HCT116 (cell line): Measurements from ENCODE around the gene ZNF76. TPM values are rescaled to one million over a fixed set of nuclear protein-coding genes. Genes with fewer than 3 reads are reported as not detected.

Source experiments
- ATAC-seq: fragments of 200-7000 bp; cut with Tn5 transposase; 2 replicates; pipeline ENCODE4 v1.9.1; 2020; ENCODE audit warnings: mild to moderate bottlenecking, moderate library complexity
- BruUV-seq: library from RNA; stranded (reverse); fragments of 400-500 nt; replicated peaks from 2 replicates; lab custom pipeline; 2021; lab: Mats Ljungman, UMichigan
- CTCF ChIA-PET: fragments of 300-600 bp; sonication (Branson Sonifier 250); formaldehyde crosslinking; loops from one replicate; lab custom pipeline; 2021; ENCODE audit warnings: antibody characterized with exemption; lab: Charles Lee
- POLR2A ChIA-PET: fragments of 300-600, 350-600 bp; sonication (Branson Sonifier 250); formaldehyde crosslinking; loops from one replicate; lab custom pipeline; 2021; ENCODE audit warnings: antibody characterized with exemption; lab: Charles Lee
- RAD21 ChIA-PET, 2 experiments: fragments of 300-600 bp; sonication (Branson Sonifier 250); formaldehyde crosslinking; loops; one replicate each; lab custom pipeline; 2023; ENCODE audit warnings: low total read pairs in 2 of 2; ENCODE audit not compliant: uncharacterized antibody in 2 of 2, unreplicated experiment in 2 of 2, low non-redundant PET in 1 of 2; lab: Charles Lee
- DNase-seq: peaks from one replicate; pipeline ENCODE4 v3.0.0-alpha.2; 2010; ENCODE audit warnings: low read depth, low spot score
- H2AFZ ChIP-seq: fragments of 200-600 bp; shearing (Covaris generic), sonication (generic); 2 replicates; pipeline ENCODE4 v1.6.1; 2017; ENCODE audit warnings: low read depth, mixed run types, mixed read lengths, antibody characterized with exemption, low read length; ENCODE audit not compliant: poor library complexity, severe bottlenecking
- H3K27ac ChIP-seq: 2 replicates; pipeline ENCODE4 v1.5.1; 2012; ENCODE audit warnings: low read depth, low read length
- H3K27me3 ChIP-seq: fragments of 200-600 bp; sonication (generic); 2 replicates; pipeline ENCODE4 v1.6.1; 2016; ENCODE audit warnings: mixed run types, low read length, mixed read lengths; ENCODE audit not compliant: insufficient read depth
- H3K36me3 ChIP-seq, 2 experiments: fragments of 200-500 bp in 1 of 2; fragments of 200-600 bp in 1 of 2; sonication (Bioruptor generic) in 1 of 2; sonication (generic) in 1 of 2; 2 replicates each; pipeline versions ENCODE4 v1.5.1 to v1.6.1; 2014 to 2016; ENCODE audit warnings: low read length in 2 of 2, inconsistent platforms in 1 of 2, mixed read lengths in 1 of 2, mixed run types in 1 of 2; ENCODE audit not compliant: insufficient read depth in 2 of 2, control insufficient read depth in 1 of 2
- H3K4me1 ChIP-seq, 2 experiments: fragments of 200-600 bp in 1 of 2; sonication (generic) in 1 of 2; 2 replicates each; pipeline versions ENCODE4 v1.5.1 to v1.6.1; 2012 to 2017; ENCODE audit warnings: low read length in 2 of 2, inconsistent platforms in 1 of 2, mild to moderate bottlenecking in 1 of 2, mixed read lengths in 1 of 2, mixed run types in 1 of 2, moderate library complexity in 1 of 2; ENCODE audit not compliant: insufficient read depth in 2 of 2, control insufficient read depth in 1 of 2
- H3K4me2 ChIP-seq: fragments of 200-600 bp; sonication (generic); 2 replicates; pipeline ENCODE4 v1.6.1; 2017; ENCODE audit warnings: mixed run types, low read length, mixed read lengths
- H3K4me3 ChIP-seq, 2 experiments: fragments of 200-600 bp in 1 of 2; sonication (generic) in 1 of 2; replicated peaks in 1 of 2; 2 replicates each; pipeline ENCODE4 v1.5.1; 2011 to 2016; ENCODE audit warnings: low read length in 2 of 2, control low read depth in 1 of 2, low read depth in 1 of 2, mild to moderate bottlenecking in 1 of 2, mixed read lengths in 1 of 2, mixed run types in 1 of 2
- H3K79me2 ChIP-seq: fragments of 200-600 bp; sonication (generic); 2 replicates; pipeline ENCODE4 v1.6.1; 2017; ENCODE audit warnings: mild to moderate bottlenecking, mixed run types, low read length, moderate library complexity, mixed read lengths; ENCODE audit not compliant: insufficient read depth
- H3K9ac ChIP-seq: fragments of 200-600 bp; sonication (generic); 2 replicates; pipeline ENCODE4 v1.6.1; 2016; ENCODE audit warnings: low read length, mixed read lengths
- H3K9me2 ChIP-seq: fragments of 200-600 bp; sonication (generic), shearing (Covaris generic); 2 replicates; pipeline ENCODE4 v1.6.1; 2017; ENCODE audit warnings: mixed run types, mild to moderate bottlenecking, moderate library complexity; ENCODE audit not compliant: insufficient read depth
- H3K9me3 ChIP-seq, 2 experiments: fragments of 200-500 bp in 1 of 2; fragments of 200-600 bp in 1 of 2; sonication (Bioruptor generic) in 1 of 2; sonication (generic) in 1 of 2; 2 replicates each; pipeline ENCODE4 v1.6.1; 2014 to 2017; ENCODE audit warnings: low read length in 2 of 2, mixed read lengths in 2 of 2, inconsistent platforms in 1 of 2, low read depth in 1 of 2, mild to moderate bottlenecking in 1 of 2, mixed run types in 1 of 2, moderate library complexity in 1 of 2; ENCODE audit not compliant: control insufficient read depth in 1 of 2, insufficient read depth in 1 of 2
- H4K20me1 ChIP-seq: fragments of 200-600 bp; sonication (generic), shearing (Covaris generic); 2 replicates; pipeline ENCODE4 v1.6.1; 2017; ENCODE audit warnings: mixed run types, mild to moderate bottlenecking, moderate library complexity; ENCODE audit not compliant: insufficient read depth
- CTCF ChIP-seq, 3 experiments: fragments of 200-600 bp in 1 of 3; sonication (generic) in 1 of 3; IDR thresholded peaks in 2 of 3; conservative IDR thresholded peaks in 1 of 3; 2 replicates each; pipeline ENCODE4 v1.5.1; 2012 to 2017; ENCODE audit warnings: low read depth in 2 of 3, low read length in 2 of 3, antibody characterized with exemption in 1 of 3, borderline replicate concordance in 1 of 3, control low read depth in 1 of 3, mild to moderate bottlenecking in 1 of 3, mixed read lengths in 1 of 3, mixed run types in 1 of 3, moderate library complexity in 1 of 3; ENCODE audit not compliant: insufficient read depth in 1 of 3
- EZH2 ChIP-seq: fragments of 200-600 bp; sonication (generic); IDR thresholded peaks from 2 replicates; pipeline ENCODE4 v1.6.1; 2017; ENCODE audit warnings: antibody characterized with exemption, mixed run types
- JUND ChIP-seq: IDR thresholded peaks from 2 replicates; pipeline ENCODE4 v1.6.1; 2012
- RAD21 ChIP-seq: IDR thresholded peaks from 2 replicates; pipeline ENCODE4 v1.6.1; 2012; ENCODE audit warnings: low read depth, mild to moderate bottlenecking
- intact Hi-C: fragments of 100-400 bp; cut with micrococcal nuclease; formaldehyde crosslinking; loops from 2 replicates; pipeline ENCODE4 v1.10.0; 2022
- total RNA-seq: library from RNA; stranded (reverse); gene quantifications from one replicate; pipeline ENCODE4 v1.2.1, GENCODE V29; 2021; ENCODE audit not compliant: unreplicated experiment

The ZNF76 gene
- total RNA-seq, 1 experiment from 2014 or later = 47.5 TPM

GRCh38 chr6:35327349-35328027, 68.0 kb downstream of the ZNF76 start:
- H3K27ac ChIP-seq = no peak overlapping the region
- ChIA-PET RAD21 (interaction anchor here in 1 of 2 experiments (1.3 kb wide), 1 partner anchor 122 kb away, joined by 4 read pairs; no protein-coding TSS in a partner anchor), POLR2A (interaction anchor here (0.7 kb wide), 1 partner anchor 961 kb away, joined by 3 read pairs; no protein-coding TSS in a partner anchor), CTCF (interaction anchor here (0.8 to 1.7 kb wide), 4 partner anchors 14 to 122 kb away, joined by 3 to 7 read pairs (median 4); partner anchors contain the start of gene DEF6)
- TF ChIP-seq EZH2 = no peak
- TF ChIP-seq CTCF (IDR thresholded peaks at IDR 0.05 in 2 of 3, conservative IDR thresholded peaks at IDR 0.05 in 1 of 3; ENCODE audit: borderline replicate concordance in 1 of 3, insufficient read depth in 1 of 3, low read depth in 2 of 3, low read length in 2 of 3) = peak; percentile 50 to 67 (median 59)
- peak; percentile 59 for TF ChIP-seq RAD21
- no peak for TF ChIP-seq JUND
- H3K27me3 ChIP-seq = no peaks in the 10 kb centered on the region
- ATAC-seq (peak; percentile 87), DNase-seq (peak; percentile 32)
- intact Hi-C loops = no loop called here
- no peaks in the 10 kb centered on the region for H3K9me3 ChIP-seq
- H2AFZ ChIP-seq = no peak overlapping the region
- H3K79me2 ChIP-seq = no peaks in the 10 kb centered on the region
- H3K4me2 ChIP-seq = no peak overlapping the region
- no peaks in the 10 kb centered on the region for H4K20me1 ChIP-seq
- no peak overlapping the region for H3K9ac ChIP-seq
- H3K9me2 ChIP-seq = no peaks in the 10 kb centered on the region
- H3K4me3 ChIP-seq = no peak overlapping the region
- no peaks in the 10 kb centered on the region for H3K36me3 ChIP-seq
- peaks cover 4 to 20% of the 10 kb centered on the region in 2 experiments; a peak in 3 of 4 replicates for H3K4me1 ChIP-seq
- no TSS peak for BruUV-seq
